Panc1 (cell line): Measurements from ENCODE around the gene FBXL14.

Experiments
- POLR2AphosphoS5 ChIP-seq: IDR thresholded peaks from 2 replicates; pipeline ENCODE4 v1.6.1; 2012; ENCODE audit warnings: mild to moderate bottlenecking, low read depth, low read length, moderate library complexity
- TF ChIP-seq, protein P1 (sequence below): fragments of 450-650 bp; IDR thresholded peaks from 2 replicates; pipeline ENCODE4 v1.5.1; 2017; ENCODE audit warnings: mild to moderate bottlenecking
- TF ChIP-seq, protein P2 (sequence below), 2 experiments: IDR thresholded peaks; 2 replicates each; pipeline ENCODE4 v1.6.1; 2011 to 2012; ENCODE audit warnings: low read depth in 2 of 2, control low read depth in 1 of 2, low read length in 1 of 2, mild to moderate bottlenecking in 1 of 2, moderate library complexity in 1 of 2; ENCODE audit not compliant: insufficient read depth in 1 of 2

DNA sequence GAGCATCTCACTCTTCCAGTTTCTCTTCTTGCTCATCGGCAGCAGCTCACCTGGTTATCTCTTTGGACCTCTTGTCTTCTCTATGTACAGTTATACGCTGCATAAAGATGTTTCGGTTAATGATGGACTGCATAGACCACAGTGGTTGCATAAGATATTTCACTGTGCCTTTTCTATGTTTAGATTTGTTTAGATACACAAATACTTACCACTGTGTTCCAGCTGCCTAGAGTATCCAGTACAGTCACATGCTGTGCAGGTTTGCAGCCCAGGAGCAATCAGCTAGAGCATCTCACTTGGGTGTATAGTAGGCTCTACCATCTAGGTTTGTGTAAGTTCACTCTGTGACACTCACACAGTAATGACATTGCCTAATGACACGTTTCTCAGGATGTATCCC is 57.6 kb downstream of the FBXL14 start:
- TF ChIP-seq, protein P1, sequence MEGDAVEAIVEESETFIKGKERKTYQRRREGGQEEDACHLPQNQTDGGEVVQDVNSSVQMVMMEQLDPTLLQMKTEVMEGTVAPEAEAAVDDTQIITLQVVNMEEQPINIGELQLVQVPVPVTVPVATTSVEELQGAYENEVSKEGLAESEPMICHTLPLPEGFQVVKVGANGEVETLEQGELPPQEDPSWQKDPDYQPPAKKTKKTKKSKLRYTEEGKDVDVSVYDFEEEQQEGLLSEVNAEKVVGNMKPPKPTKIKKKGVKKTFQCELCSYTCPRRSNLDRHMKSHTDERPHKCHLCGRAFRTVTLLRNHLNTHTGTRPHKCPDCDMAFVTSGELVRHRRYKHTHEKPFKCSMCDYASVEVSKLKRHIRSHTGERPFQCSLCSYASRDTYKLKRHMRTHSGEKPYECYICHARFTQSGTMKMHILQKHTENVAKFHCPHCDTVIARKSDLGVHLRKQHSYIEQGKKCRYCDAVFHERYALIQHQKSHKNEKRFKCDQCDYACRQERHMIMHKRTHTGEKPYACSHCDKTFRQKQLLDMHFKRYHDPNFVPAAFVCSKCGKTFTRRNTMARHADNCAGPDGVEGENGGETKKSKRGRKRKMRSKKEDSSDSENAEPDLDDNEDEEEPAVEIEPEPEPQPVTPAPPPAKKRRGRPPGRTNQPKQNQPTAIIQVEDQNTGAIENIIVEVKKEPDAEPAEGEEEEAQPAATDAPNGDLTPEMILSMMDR: no peak
- TF ChIP-seq, protein P2, sequence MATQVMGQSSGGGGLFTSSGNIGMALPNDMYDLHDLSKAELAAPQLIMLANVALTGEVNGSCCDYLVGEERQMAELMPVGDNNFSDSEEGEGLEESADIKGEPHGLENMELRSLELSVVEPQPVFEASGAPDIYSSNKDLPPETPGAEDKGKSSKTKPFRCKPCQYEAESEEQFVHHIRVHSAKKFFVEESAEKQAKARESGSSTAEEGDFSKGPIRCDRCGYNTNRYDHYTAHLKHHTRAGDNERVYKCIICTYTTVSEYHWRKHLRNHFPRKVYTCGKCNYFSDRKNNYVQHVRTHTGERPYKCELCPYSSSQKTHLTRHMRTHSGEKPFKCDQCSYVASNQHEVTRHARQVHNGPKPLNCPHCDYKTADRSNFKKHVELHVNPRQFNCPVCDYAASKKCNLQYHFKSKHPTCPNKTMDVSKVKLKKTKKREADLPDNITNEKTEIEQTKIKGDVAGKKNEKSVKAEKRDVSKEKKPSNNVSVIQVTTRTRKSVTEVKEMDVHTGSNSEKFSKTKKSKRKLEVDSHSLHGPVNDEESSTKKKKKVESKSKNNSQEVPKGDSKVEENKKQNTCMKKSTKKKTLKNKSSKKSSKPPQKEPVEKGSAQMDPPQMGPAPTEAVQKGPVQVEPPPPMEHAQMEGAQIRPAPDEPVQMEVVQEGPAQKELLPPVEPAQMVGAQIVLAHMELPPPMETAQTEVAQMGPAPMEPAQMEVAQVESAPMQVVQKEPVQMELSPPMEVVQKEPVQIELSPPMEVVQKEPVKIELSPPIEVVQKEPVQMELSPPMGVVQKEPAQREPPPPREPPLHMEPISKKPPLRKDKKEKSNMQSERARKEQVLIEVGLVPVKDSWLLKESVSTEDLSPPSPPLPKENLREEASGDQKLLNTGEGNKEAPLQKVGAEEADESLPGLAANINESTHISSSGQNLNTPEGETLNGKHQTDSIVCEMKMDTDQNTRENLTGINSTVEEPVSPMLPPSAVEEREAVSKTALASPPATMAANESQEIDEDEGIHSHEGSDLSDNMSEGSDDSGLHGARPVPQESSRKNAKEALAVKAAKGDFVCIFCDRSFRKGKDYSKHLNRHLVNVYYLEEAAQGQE (IDR thresholded peaks at IDR 0.05; ENCODE audit: insufficient read depth in 1 of 2, low read depth in 2 of 2, low read length in 1 of 2): no peak
- no peak for TF ChIP-seq POLR2AphosphoS5
